Measurements from ENCODE around the gene TDRD1.

Gene TDRD1

GRCh38 chr10:114239117-114239993, 60.2 kb downstream of the TDRD1 start, which contains the start of gene VWA2:
Gene VWA2 (plus strand): TSS chr10:114239254. CDS start chr10:114248714, 9,460 bp downstream.
- no peak within 1 kb of the TSS for H2BK15ac ChIP-seq (replicated peaks; ENCODE audit: low read depth)
- no CpG with 5 or more reads among the region's 79 CpGs for WGBS (ENCODE audit: extremely low coverage, insufficient coverage, low lambda C conversion rate)
- H3K27ac ChIP-seq (ENCODE audit: low read depth, low read length) = no peak within 1 kb of the TSS
- no peak within 1 kb of the TSS for H3K4ac ChIP-seq (ENCODE audit: low read depth, low read length)
- H3K79me2 ChIP-seq (ENCODE audit: control insufficient read depth, insufficient read depth, low read length) = no peaks in the 10 kb centered on the region
- peak; percentile 44 for DNase-seq
- H2BK120ac ChIP-seq (ENCODE audit: low read depth, low read length) = no peak within 1 kb of the TSS
- H3K36me3 ChIP-seq (ENCODE audit: control insufficient read depth, insufficient read depth, low read length) = no peaks in the 10 kb centered on the region
- no peaks in the 10 kb centered on the region for H3K27me3 ChIP-seq (ENCODE audit: insufficient read depth, low read length, poor library complexity)
- no peak within 1 kb of the TSS for H2BK5ac ChIP-seq (ENCODE audit: low read length)
- peak within 1 kb of the TSS; percentile 18 for H3K9ac ChIP-seq (ENCODE audit: low read length)
- no peak within 1 kb of the TSS for H4K8ac ChIP-seq (ENCODE audit: low read depth, low read length)
- no peak within 1 kb of the TSS for H2AK5ac ChIP-seq (ENCODE audit: low read length)
- H3K79me1 ChIP-seq (ENCODE audit: low read length) = no peaks in the 10 kb centered on the region
- peaks cover 3% of the 10 kb centered on the region for H3K4me1 ChIP-seq (ENCODE audit: control insufficient read depth, low read depth, low read length)
- H3K4me3 ChIP-seq (ENCODE audit: low read length) = no peak within 1 kb of the TSS
- H4K5ac ChIP-seq (ENCODE audit: low read length) = no peak within 1 kb of the TSS
- H3K56ac ChIP-seq (ENCODE audit: low read length) = peak within 1 kb of the TSS; percentile 74
- H3K23ac ChIP-seq (ENCODE audit: low read length) = no peak within 1 kb of the TSS
- no peak within 1 kb of the TSS for H3K18ac ChIP-seq (ENCODE audit: low read length)
- H3K4me2 ChIP-seq (ENCODE audit: low read length) = peak within 1 kb of the TSS; percentile 45

GRCh38 chr10:114239994-114240345, 60.8 kb downstream of the TDRD1 start:
- Histone ChIP-seq H3K79me2 (ENCODE audit: control insufficient read depth, insufficient read depth, low read length) (no peaks in the 10 kb centered on the region), H3K27ac (ENCODE audit: low read depth, low read length) (no peak overlapping the region), H3K9ac (ENCODE audit: low read length) (no peak overlapping the region), H3K4me2 (ENCODE audit: low read length) (peak overlapping the region; percentile 45), H2BK15ac (replicated peaks; ENCODE audit: low read depth) (no peak overlapping the region), H3K36me3 (ENCODE audit: control insufficient read depth, insufficient read depth, low read length) (no peaks in the 10 kb centered on the region), H2BK5ac (ENCODE audit: low read length) (no peak overlapping the region), H3K4ac (ENCODE audit: low read depth, low read length) (no peak overlapping the region), H4K5ac (ENCODE audit: low read length) (no peak overlapping the region), H3K18ac (ENCODE audit: low read length) (no peak overlapping the region), H3K4me1 (ENCODE audit: control insufficient read depth, low read depth, low read length) (no peaks in the 10 kb centered on the region), H3K27me3 (ENCODE audit: insufficient read depth, low read length, poor library complexity) (no peaks in the 10 kb centered on the region), H3K23ac (ENCODE audit: low read length) (no peak overlapping the region), H3K4me3 (ENCODE audit: low read length) (no peak overlapping the region), H2BK120ac (ENCODE audit: low read depth, low read length) (no peak overlapping the region), H3K79me1 (ENCODE audit: low read length) (no peaks in the 10 kb centered on the region), H2AK5ac (ENCODE audit: low read length) (no peak overlapping the region), H3K56ac (ENCODE audit: low read length) (peak overlapping the region; percentile 1), H4K8ac (ENCODE audit: low read depth, low read length) (no peak overlapping the region)
- no CpG with 5 or more reads among the region's 11 CpGs for WGBS (ENCODE audit: extremely low coverage, insufficient coverage, low lambda C conversion rate)
- no peak for DNase-seq

- H4K8ac ChIP-seq (ENCODE audit: low read depth, low read length) = no peak overlapping the region
- no peak overlapping the region for H3K4me3 ChIP-seq (ENCODE audit: low read length)
- no peak overlapping the region for H3K4ac ChIP-seq (ENCODE audit: low read depth, low read length)
- H2BK120ac ChIP-seq (ENCODE audit: low read depth, low read length) = no peak overlapping the region
- no peak overlapping the region for H3K27ac ChIP-seq (ENCODE audit: low read depth, low read length)
- H2BK5ac ChIP-seq (ENCODE audit: low read length) = no peak overlapping the region
- H3K79me2 ChIP-seq (ENCODE audit: control insufficient read depth, insufficient read depth, low read length) = no peaks in the 10 kb centered on the region
- no peaks in the 10 kb centered on the region for H3K27me3 ChIP-seq (ENCODE audit: insufficient read depth, low read length, poor library complexity)
- no CpG with 5 or more reads among the region's 9 CpGs for WGBS (ENCODE audit: extremely low coverage, insufficient coverage, low lambda C conversion rate)
- DNase-seq = no peak
- no peaks in the 10 kb centered on the region for H3K4me1 ChIP-seq (ENCODE audit: control insufficient read depth, low read depth, low read length)
- H4K5ac ChIP-seq (ENCODE audit: low read length) = no peak overlapping the region
- no peaks in the 10 kb centered on the region for H3K79me1 ChIP-seq (ENCODE audit: low read length)
- H3K23ac ChIP-seq (ENCODE audit: low read length) = no peak overlapping the region
- H3K18ac ChIP-seq (ENCODE audit: low read length) = no peak overlapping the region
- H3K56ac ChIP-seq (ENCODE audit: low read length) = no peak overlapping the region
- H3K4me2 ChIP-seq (ENCODE audit: low read length) = no peak overlapping the region
- no peaks in the 10 kb centered on the region for H3K36me3 ChIP-seq (ENCODE audit: control insufficient read depth, insufficient read depth, low read length)
- no peak overlapping the region for H2BK15ac ChIP-seq (replicated peaks; ENCODE audit: low read depth)
- H2AK5ac ChIP-seq (ENCODE audit: low read length) = no peak overlapping the region
- no peak overlapping the region for H3K9ac ChIP-seq (ENCODE audit: low read length)
Measured at GRCh38 chr10:114242235-114242634, 63.1 kb downstream of the TDRD1 start.

GRCh38 chr10:114243661-114244060, 64.5 kb downstream of the TDRD1 start:
- WGBS (ENCODE audit: extremely low coverage, insufficient coverage, low lambda C conversion rate) = no CpG with 5 or more reads among the region's 9 CpGs

GRCh38 chr10:114244126-114244525, 65.0 kb downstream of the TDRD1 start:
- Histone ChIP-seq H3K9ac (ENCODE audit: low read length) (no peak overlapping the region), H3K79me1 (ENCODE audit: low read length) (no peaks in the 10 kb centered on the region), H3K4ac (ENCODE audit: low read depth, low read length) (no peak overlapping the region), H3K27me3 (ENCODE audit: insufficient read depth, low read length, poor library complexity) (no peaks in the 10 kb centered on the region), H2BK5ac (ENCODE audit: low read length) (no peak overlapping the region), H3K27ac (ENCODE audit: low read depth, low read length) (no peak overlapping the region), H3K18ac (ENCODE audit: low read length) (no peak overlapping the region), H2AK5ac (ENCODE audit: low read length) (no peak overlapping the region), H4K5ac (ENCODE audit: low read length) (no peak overlapping the region), H3K4me3 (ENCODE audit: low read length) (no peak overlapping the region), H3K79me2 (ENCODE audit: control insufficient read depth, insufficient read depth, low read length) (no peaks in the 10 kb centered on the region), H3K23ac (ENCODE audit: low read length) (no peak overlapping the region), H2BK15ac (replicated peaks; ENCODE audit: low read depth) (no peak overlapping the region), H3K4me1 (ENCODE audit: control insufficient read depth, low read depth, low read length) (no peaks in the 10 kb centered on the region), H2BK120ac (ENCODE audit: low read depth, low read length) (no peak overlapping the region), H3K56ac (ENCODE audit: low read length) (no peak overlapping the region), H3K4me2 (ENCODE audit: low read length) (no peak overlapping the region), H3K36me3 (ENCODE audit: control insufficient read depth, insufficient read depth, low read length) (no peaks in the 10 kb centered on the region), H4K8ac (ENCODE audit: low read depth, low read length) (no peak overlapping the region)
- WGBS (ENCODE audit: extremely low coverage, insufficient coverage, low lambda C conversion rate) = no CpG with 5 or more reads among the region's 6 CpGs
- DNase-seq = no peak

More at GRCh38 chr10:114243661-114244060, 64.5 kb downstream of the TDRD1 start:
- Histone ChIP-seq H4K8ac (ENCODE audit: low read depth, low read length) (no peak overlapping the region), H3K27me3 (ENCODE audit: insufficient read depth, low read length, poor library complexity) (no peaks in the 10 kb centered on the region), H3K79me2 (ENCODE audit: control insufficient read depth, insufficient read depth, low read length) (no peaks in the 10 kb centered on the region), H3K18ac (ENCODE audit: low read length) (no peak overlapping the region), H3K27ac (ENCODE audit: low read depth, low read length) (no peak overlapping the region), H3K56ac (ENCODE audit: low read length) (no peak overlapping the region), H2BK120ac (ENCODE audit: low read depth, low read length) (no peak overlapping the region), H3K36me3 (ENCODE audit: control insufficient read depth, insufficient read depth, low read length) (no peaks in the 10 kb centered on the region), H2AK5ac (ENCODE audit: low read length) (no peak overlapping the region), H4K5ac (ENCODE audit: low read length) (no peak overlapping the region), H3K79me1 (ENCODE audit: low read length) (no peaks in the 10 kb centered on the region), H3K4ac (ENCODE audit: low read depth, low read length) (no peak overlapping the region), H3K4me1 (ENCODE audit: control insufficient read depth, low read depth, low read length) (no peaks in the 10 kb centered on the region), H3K4me3 (ENCODE audit: low read length) (no peak overlapping the region), H3K4me2 (ENCODE audit: low read length) (no peak overlapping the region), H3K9ac (ENCODE audit: low read length) (no peak overlapping the region), H2BK5ac (ENCODE audit: low read length) (no peak overlapping the region), H3K23ac (ENCODE audit: low read length) (no peak overlapping the region), H2BK15ac (replicated peaks; ENCODE audit: low read depth) (no peak overlapping the region)
- DNase-seq = no peak

All from mesendoderm (in vitro differentiated cells).